Activated CD8-positive, alpha-beta memory T cell treated with anti-CD3 and anti-CD28 coated beads, Interleukin-2, amount 50 U/mL, for 1 hour (primary cell): Measurements from ENCODE around the gene DTWD2.
"Not testable (repeated sequence)": the region's sequence is repeated elsewhere in the genome, so short reads cannot be mapped to it uniquely, and the experiment has no call there.

Experiments used
- DNase-seq: peaks from one replicate; pipeline ENCODE4 v3.0.0-alpha.2; 2020; ENCODE audit errors: extremely low read depth

DTWD2 gene

DNA sequence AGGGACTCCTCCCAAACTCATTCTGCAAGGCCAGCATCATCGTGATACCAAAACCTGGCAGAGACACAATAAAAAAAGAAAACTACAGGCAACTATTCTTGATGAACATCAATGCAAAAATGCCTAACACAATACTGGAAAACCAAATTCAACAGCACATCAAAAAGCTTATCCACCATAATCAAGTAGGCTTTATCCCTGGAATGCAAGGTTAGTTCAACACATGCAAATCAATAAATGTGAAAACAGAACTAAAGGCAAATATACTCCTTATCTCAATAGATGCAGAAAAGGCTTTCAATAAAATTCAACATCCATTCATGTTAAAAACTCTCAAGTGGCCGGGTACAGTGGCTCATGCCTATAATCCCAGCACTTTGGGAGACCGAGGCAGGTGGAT lies 111.5 kb downstream of the DTWD2 start:
- DNase-seq: not testable (repeated sequence)

DNA sequence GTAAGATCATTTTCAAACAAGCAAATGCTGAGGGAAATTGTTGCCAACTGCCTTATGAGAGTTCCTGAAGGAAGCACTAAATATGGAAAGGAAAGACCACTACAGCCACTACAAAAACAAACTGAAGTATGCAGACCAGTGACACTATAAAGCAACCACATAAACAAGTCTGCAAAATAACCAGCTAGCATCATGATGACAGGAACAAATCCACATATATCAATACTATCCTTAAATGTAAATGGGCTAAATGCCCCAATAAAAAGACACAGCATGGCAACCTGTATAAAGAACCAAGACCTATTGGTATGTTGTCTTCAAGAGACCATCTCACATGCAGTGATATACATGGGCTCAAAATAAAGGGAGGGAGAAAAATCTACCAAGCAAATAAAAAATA lies 113.2 kb downstream of the DTWD2 start:
- no peak for DNase-seq

DNA sequence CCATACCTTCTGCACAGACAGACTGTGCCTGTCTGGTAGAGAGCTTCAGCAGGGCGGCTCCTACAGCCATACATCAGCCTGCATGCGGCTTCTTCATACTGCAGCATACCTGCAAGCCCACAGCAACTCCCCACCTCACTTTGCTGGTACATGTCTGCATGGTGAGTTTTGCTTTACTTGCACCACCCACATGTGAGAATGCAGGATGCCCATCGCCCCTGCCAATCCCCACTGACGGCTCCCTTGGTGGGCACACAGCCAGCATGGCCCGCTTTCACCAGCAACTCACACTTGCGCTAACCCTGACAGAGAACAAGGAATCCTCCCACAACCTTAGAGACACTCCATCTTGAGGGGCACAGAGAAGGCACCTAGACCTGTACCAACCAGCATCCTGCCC lies 114.9 kb downstream of the DTWD2 start:
- DNase-seq: no peak

DNA sequence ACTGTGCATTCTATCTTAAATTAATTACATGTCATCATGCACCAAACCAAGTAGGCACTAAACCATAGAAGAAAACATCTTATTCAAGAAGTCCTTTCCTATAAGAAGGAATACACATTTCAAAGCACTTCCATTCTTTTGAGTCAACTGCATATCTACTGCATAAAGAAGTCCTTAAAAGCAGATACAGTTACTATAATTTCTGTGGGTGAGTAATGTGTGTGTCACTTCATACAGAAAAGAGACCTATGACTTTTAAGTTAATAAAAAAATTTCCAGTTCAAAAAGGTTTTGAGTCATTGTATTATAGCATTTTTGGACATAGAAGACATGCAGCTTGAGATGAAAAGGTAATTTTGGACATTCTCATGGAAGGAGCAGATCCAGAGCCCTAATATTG lies 125.0 kb downstream of the DTWD2 start:
- DNase-seq: no peak

DNA sequence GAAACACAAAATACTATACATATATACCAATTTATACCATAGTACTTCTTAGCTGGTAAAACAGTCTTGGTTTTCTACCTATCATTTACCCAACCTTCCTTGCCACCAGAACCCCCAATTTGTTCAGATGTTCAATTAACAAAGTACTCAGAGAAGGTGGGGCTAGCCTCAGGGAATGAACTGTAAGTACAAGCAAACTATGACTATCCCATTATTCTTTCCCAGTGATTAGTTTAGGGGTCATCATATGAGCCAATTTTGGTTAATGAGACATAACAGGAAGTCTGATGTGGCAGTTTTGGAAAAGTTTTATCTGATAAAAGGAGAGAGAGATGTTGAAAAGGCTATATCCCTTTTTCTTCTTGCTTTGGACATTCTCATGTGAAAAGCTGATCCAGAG lies 125.8 kb downstream of the DTWD2 start:
- DNase-seq: no peak

DNA sequence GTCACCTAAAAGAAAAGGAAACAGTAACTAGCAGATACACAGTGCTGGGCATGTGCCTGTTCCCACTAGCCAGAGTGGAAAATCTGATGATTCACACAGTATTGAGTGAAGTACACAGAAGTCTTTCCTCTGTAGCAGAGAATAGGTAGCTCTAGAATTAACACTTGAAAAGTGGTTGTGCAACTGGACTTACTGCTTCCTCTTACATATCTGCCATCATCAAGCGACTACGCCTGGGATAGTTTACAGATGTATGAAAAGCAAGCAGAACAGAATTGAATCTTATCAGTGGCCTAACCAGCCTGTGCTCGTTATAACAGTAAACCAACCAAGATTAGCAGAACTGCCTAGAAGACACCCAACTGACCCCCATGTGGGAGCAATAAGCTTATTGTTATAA lies 130.6 kb downstream of the DTWD2 start:
- no peak for DNase-seq

DNA sequence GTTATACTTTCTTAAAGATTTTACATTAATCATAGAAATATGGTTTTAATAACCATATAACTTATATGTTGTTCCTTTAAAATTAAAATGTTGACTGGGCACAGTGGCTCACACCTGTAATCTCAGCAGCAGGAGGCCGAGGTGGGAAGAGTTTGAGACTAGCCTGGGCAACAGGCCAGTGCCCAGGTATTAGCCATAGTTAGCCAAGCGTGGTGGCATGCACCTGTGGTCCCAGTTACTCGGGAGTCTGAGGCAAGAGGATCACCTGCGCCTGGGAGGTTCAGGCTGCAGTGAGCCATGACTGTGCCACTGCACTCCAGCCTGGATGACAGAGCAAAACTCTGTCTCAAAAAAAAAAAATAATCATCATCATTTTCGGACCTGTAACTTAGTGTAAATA lies 133.5 kb downstream of the DTWD2 start:
- no peak for DNase-seq

DNA sequence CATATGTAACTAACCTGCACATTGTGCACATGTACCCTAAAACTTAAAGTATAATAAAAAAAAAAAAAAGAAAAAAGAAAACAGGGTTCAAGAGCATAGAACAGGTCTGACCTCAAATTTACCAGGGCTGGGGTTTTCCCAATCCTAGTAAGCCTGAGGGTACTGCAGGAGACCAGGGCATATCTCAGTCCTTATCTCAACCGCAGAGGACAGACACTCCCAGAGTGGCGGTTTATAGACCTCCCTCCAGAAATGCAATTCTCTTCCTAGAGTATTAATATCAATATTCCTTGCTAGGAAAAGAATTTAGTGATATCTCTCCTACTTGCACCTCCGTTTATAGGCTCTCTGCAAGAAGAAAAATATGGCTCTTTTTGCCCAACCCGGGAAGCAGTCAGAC lies 136.6 kb downstream of the DTWD2 start:
- not testable (repeated sequence) for DNase-seq

DNA sequence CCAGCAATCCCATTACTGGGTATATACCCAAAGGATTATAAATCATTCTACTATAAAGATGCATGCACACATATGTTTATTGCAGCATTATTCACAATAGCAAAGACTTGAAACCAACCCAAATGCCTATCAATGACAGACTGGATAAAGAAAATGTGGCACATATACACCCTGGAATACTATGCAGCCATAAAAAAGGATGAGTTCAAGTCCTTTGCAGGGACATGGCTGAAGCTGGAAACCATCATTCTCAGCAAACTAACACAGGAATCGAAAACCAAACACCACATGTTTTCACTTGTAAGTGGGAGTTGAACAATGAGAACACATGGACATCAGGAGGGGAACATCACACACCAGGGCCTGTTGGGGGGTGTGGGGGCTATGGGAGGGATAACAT lies 138.8 kb downstream of the DTWD2 start:
- DNase-seq: not testable (repeated sequence)

DNA sequence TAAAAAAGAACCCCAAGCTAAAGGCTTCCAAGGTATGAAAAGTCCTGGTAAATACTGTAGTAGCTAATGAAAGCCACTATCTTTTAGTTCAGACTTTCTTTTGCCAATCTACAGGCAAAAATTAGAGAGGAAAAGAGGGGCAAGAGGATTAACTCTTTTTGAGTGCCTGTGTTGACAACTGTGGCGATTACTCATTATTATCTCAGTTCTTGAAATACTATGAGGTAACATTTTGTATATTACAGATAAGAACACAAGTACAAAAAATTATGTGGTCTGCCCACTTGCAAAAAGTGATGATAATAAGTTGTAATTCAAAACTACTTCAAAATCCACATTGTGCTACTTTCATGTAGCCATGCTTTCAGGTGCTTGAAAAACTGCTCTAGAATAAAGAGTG lies 144.0 kb downstream of the DTWD2 start:
- no peak for DNase-seq

DNA sequence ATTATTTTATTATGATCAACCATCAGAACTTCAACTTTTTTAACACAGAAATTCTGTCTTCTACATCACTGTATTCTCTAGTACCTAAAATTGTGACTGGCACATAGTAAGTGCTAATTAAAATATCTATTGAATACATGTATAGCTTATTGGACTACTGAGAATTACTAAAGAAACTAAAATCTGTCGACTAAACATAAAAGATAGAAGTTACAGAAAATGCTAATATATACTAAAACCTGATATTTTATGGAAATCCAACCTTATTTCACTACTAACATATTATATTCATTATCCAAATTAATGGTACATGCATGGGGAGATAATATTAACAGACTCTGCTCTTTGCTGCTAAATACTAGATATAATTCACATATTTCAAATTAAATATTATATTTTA lies 153.6 kb downstream of the DTWD2 start:
- DNase-seq: no peak

DNA sequence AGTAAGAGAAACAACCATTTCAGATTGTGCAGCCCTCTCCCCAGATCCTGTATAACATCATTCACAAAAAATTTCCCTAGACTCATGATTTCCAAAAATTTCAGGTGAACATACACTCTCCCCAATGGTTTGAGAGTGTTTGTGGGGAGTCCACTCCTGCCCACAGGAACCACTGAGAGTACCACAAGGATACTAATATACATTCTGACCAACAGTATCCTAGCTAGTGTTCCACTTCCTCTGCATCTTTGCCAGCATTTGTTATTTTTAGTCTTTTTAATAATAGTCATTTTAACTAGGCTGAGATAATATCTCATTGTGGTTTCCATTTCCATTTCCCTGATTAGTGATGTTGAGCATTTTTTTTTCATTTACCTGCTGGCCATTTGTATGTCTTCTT lies 155.4 kb downstream of the DTWD2 start:
- DNase-seq: no peak

DNA sequence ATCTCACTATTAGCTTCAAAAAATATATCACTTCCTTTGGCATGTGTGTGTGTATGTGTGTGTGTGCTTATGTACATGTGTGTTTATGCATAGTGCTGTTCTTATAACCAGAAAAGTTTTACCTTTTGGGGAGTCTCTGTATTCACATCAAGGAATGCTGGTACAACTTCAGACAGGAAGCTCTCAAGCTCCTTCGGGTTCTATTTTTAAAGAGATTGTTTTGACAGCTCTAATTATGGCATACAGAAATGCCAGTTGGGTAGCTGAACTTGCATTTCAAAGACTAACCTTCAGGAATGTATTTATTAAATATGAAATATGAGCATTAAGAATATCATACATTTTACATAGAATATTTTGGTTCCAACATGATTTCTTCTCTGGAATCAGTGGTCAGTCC lies 163.1 kb downstream of the DTWD2 start:
- no peak for DNase-seq

DNA sequence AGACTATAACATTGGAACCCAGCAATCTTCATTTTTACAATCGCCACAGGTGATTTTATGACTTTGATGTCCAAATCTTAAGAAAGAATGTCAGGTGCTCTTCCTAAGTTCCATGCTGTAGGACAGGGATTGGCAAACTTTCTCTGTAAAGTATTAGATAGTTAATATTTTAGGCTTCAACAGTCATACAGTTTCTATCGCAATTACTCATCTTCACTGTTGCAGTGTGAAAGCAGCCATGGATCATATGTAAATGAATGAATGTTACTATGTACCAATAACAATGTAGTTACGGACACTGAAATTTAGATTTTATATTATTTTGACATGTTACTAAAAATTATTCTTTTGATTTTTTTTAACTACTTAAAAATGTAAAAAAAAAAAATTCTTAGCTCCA lies 169.7 kb downstream of the DTWD2 start:
- DNase-seq: no peak

DNA sequence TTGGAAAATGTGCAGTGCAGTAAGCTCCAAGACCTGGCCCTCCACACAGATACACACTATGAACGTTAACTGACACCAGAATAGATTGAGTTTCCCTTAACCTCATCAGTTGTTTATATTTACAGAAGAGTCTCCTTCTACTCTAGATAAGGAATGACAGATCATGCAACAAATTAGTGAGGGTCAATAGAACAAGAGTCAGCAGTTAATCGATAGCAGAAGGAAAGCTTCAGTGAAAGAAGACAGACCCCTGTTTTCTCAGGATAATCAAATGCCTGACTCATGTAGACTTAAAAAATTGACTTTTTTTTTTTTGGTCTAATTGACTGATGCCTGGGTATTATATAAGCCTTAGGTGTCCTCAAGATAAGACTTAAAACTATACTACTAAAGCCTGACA lies 179.9 kb downstream of the DTWD2 start:
- DNase-seq: no peak

DNA sequence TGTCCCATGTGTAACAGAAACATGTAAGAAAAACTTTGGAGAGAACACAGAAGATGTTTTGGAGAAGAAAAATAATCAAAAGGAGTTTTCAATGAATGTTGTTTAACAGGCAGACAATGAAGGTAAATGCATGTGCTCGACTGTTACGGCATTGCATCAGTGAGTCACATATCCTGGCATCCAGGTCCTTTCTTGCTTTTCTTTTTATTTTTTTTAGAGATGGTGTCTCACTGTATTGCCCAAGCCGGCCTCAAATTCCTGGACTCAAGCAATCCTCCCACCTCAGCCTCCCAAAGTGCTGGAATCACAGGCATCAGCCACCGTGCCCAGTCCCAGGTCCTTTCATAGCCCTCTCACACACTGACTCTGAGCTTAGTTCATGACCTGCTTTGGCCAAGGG lies 181.8 kb downstream of the DTWD2 start:
- no peak for DNase-seq

DNA sequence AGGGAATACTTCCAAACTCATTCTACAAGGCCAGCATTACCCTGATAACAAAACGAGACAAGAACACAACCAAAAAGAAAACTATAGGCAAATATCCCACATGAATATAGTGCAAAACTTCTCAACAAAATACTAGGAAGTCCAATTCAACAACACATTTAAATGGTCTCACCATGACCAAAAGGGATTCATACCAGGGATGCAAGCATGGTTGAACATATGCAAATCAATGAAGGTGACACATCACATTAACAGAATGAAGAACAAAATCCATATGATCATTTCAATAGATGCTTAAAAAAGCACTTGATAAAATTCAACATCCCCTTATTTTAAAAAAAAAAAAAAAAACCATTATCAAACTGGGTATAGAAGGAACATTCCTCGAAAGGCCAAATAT lies 186.0 kb downstream of the DTWD2 start:
- DNase-seq: no peak

DNA sequence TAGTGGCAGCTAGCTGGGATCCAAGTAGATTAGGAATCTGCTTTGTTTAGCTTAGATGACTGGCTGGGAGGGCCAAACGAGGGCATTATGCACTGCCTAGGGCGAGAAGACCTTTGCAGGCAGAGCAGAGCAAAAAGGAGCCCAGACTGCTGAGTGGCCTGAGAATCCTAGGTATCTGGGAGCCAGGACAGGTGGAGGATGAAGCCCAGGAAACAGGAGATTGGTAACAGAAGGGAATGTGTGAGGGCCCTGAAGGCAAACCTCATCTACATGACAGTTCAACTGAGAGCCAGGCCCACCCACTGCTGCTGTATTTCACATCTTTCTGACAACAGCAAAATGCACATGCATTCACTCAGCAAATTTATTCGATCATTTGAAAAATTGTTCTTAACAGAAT lies 192.3 kb downstream of the DTWD2 start:
- DNase-seq: no peak

DNA sequence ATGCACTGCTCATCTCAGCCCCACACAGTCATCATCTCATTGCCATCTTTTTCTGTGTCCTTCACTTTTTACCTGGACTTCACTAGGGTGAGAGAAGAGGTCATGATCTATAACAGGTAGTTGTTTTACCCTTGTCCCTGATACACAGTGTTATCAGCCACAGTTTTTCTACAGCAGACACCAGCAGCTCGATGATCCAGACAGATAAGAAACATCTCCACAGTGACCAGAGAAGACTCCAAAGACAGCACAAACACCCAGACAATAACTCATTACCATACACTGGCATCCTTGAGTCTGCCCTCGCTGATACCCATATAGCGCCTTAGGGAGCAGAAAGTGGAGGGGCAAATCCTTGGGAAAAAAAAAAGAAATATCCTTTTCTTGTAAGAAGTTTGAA lies 194.1 kb downstream of the DTWD2 start:
- DNase-seq: no peak

DNA sequence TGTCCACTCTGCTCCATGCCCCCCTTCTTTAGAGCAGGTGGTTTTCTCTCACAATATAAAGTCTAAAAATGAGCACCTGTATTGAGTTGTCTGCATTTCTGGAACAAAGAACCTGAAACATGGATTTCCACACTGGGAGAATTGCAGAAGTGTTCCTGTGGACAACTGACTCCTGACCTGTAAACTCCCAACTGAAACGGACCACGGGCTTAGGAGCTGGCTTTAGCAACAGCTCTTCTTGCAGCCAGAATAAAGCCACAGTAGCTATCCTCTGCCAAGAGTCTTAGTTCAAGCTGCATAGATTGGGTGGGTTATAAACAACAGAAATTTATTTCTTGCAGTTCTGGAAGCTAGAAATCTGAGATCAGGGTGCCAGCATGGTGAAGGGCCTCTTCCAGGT lies 194.7 kb downstream of the DTWD2 start:
- DNase-seq: no peak

DNA sequence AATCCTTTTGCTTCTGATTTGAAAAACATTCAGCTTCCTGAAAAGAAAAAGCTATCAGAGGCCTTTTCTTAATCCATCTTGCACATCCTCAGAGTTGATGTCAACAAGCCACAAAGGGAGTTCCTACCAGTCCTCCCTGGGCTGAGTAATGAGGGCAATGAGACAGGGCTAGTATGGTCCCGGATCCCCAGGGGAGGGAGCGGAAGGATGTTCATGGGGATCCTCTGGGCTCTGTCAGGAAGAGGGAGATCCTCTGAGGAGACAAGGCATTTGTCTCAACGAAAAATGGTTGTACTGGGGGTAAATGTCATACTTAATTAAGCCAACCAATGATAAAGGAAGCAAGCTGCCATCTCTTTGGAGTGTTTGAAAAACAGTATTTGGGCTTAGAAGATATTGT lies 195.3 kb downstream of the DTWD2 start:
- DNase-seq: no peak

DNA sequence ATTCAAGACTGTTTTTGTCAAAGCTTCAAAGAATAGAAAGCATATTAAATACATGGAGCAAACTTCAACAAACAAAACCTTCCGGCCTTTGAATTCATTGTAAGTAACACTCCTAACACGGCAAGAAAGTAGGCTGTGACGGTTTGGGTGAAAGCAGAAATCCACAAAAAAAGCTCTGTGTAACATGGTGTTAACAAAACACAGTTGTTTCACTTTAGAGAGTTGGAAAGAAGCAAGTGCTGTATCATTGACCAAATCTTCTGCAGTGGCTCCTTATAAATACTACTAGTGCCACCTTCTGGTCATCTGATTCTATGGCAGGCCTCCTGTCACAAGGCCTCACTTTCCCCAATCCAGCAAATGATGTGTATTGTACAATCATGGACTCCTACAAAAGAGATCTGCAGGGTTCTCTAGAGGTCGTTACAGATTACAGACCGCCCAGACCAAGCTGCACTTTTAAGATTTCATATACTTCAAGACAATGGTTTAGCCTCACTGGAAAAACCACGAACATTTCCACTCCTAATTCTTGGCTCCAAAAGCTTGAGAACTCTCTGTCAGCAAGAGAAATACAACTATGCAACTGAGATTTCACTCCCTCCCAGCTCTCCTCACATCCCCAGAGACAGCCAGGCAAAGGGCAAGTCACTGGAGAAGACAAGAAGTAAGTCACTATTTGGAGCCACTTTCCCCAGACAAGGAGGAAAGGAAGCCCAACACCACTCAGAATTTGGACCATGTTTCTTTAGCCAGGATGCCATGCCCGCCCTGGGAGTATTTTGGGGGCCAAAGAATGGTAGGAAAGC lies 196.2 kb downstream of the DTWD2 start:
- DNase-seq: no peak

DNA sequence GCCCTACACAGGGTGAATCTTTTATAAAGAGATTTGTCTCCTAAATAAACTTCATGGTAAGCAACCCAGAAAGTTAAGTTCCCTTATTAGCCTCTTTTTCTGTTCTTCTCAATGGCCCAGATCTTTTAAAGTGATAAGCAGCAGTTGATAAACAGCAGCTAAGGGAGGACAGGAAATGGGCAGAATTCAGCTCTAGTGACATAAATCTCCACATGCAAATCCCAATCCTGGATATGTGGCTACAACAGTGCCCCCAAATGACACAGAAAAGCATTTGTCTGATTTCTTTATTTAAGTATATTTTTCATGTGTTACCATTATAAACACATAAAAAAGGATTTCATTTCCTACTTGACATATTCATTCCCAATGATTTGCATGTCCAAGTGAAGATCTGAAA lies 199.0 kb downstream of the DTWD2 start:
- no peak for DNase-seq

DNA sequence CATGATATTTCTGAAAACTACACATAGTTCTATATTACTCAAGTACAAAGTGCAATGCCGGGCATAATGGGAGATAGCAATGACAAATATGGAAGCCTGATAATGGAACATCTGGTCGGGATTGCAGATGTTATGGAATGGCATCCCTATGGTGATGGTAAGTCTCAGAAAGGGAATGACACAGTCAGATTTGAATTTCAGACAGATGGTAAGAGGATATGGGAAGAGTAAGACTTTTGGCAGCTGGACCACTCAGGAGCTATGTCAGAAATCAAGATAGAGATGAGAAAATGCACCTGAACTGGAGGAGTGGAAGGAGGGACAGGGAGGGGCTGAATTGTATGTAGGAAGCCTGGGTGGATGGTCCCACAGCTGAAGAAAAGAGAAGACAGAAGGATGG lies 200.0 kb downstream of the DTWD2 start:
- DNase-seq: no peak
